GM12872 (cell line): Measurements from ENCODE around the gene NTRK2.

Experiments
- TF ChIP-seq, protein P1 (sequence below): IDR thresholded peaks from 3 replicates; pipeline ENCODE4 v1.5.1; 2011; ENCODE audit warnings: low read depth, mild to moderate bottlenecking, low read length, moderate library complexity; ENCODE audit not compliant: insufficient read depth

The NTRK2 gene

GRCh38 chr9:84894859-84895258 lies 225.3 kb downstream of the NTRK2 start:
- TF ChIP-seq, protein P1, sequence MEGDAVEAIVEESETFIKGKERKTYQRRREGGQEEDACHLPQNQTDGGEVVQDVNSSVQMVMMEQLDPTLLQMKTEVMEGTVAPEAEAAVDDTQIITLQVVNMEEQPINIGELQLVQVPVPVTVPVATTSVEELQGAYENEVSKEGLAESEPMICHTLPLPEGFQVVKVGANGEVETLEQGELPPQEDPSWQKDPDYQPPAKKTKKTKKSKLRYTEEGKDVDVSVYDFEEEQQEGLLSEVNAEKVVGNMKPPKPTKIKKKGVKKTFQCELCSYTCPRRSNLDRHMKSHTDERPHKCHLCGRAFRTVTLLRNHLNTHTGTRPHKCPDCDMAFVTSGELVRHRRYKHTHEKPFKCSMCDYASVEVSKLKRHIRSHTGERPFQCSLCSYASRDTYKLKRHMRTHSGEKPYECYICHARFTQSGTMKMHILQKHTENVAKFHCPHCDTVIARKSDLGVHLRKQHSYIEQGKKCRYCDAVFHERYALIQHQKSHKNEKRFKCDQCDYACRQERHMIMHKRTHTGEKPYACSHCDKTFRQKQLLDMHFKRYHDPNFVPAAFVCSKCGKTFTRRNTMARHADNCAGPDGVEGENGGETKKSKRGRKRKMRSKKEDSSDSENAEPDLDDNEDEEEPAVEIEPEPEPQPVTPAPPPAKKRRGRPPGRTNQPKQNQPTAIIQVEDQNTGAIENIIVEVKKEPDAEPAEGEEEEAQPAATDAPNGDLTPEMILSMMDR, result no peak

GRCh38 chr9:84897362-84898094 lies 228.0 kb downstream of the NTRK2 start:
- TF ChIP-seq, protein P1, result no peak

DNA sequence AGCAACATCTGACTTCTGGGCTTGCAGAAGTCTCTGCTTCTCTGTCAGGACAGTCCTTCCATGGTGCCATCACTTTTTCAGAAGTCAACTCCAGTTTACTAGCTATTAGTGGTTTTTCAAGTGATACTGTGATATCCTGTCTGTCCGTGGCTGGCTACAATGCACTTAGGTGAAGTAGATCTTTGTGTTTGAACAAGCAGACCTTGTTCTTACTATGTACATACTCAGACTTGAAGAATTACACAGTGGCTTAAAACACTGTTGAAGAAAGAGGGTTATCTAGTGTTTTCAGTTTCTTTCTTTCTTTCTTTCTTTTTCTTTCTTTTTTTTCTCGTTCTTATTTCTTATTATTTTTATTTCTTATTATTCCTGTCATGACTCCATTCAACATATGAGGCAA lies 228.7 kb downstream of the NTRK2 start:
- TF ChIP-seq, protein P1, result no peak

GRCh38 chr9:84899326-84899725 lies 229.8 kb downstream of the NTRK2 start:
- TF ChIP-seq, protein P1, result no peak

GRCh38 chr9:84900421-84900820 lies 230.9 kb downstream of the NTRK2 start:
- TF ChIP-seq, protein P1, result no peak

- TF ChIP-seq, protein P1, result no peak
Measured at GRCh38 chr9:84903963-84904362, 234.4 kb downstream of the NTRK2 start.

GRCh38 chr9:84916769-84917168 lies 247.2 kb downstream of the NTRK2 start:
- TF ChIP-seq, protein P1, result no peak
